ENCODE data around the gene UBE2H.

GRCh38 chr7:129925416-129926002 is 27.3 kb downstream of the UBE2H start:
- no peak for TF ChIP-seq CTCF (IDR thresholded peaks at IDR 0.05)
- TF ChIP-seq POLR2A (IDR thresholded peaks at IDR 0.05), result no peak
- TF ChIP-seq POLR2AphosphoS5 (IDR thresholded peaks at IDR 0.05; ENCODE audit: insufficient read depth in 1 of 2, low read depth in 1 of 2), result no peak
